Vagina (tissue), 2 donors: ENCODE data around the gene SUSD5. TPM values are rescaled to one million over a fixed set of nuclear protein-coding genes. Genes with fewer than 3 reads are reported as not detected.
A peak's percentile ranks its signal among the peaks of the same experiment; 100 is the strongest.

Experiments used
- DNase-seq, 2 donors: peaks; one replicate each; pipeline ENCODE4 v3.0.0-alpha.2; 2017; ENCODE audit errors: extremely low spot score in 2 of 2
- H3K27ac ChIP-seq: fragments of 200-600 bp; sonication (generic); one replicate; pipeline ENCODE4 v1.5.1; 2019
- H3K27me3 ChIP-seq: fragments of 200-600 bp; sonication (generic); one replicate; pipeline ENCODE4 v1.5.1; 2019
- H3K36me3 ChIP-seq, 2 donors: fragments of 200-600 bp; sonication (generic); one replicate each; pipeline ENCODE4 v1.5.1; 2017 to 2019
- H3K4me1 ChIP-seq: fragments of 200-600 bp; sonication (generic); one replicate; pipeline ENCODE4 v1.5.1; 2019
- H3K4me3 ChIP-seq, 2 donors: fragments of 200-600 bp; sonication (generic); 1 replicate in 1 of 2; 2 replicates in 1 of 2; pipeline ENCODE4 v1.5.1; 2016 to 2019
- H3K9me3 ChIP-seq: fragments of 200-600 bp; sonication (generic); one replicate; pipeline ENCODE4 v1.5.1; 2019
- POLR2A ChIP-seq, 2 donors: fragments of 450-650 bp; IDR thresholded peaks; one replicate each; pipeline ENCODE4 v1.6.1; 2017; ENCODE audit warnings: antibody characterized with exemption in 2 of 2, mild to moderate bottlenecking in 2 of 2, moderate library complexity in 2 of 2
- POLR2AphosphoS5 ChIP-seq, 2 donors: sonication (generic); formaldehyde crosslinking; IDR thresholded peaks; one replicate each; pipeline ENCODE4 v1.9.0; 2017; ENCODE audit warnings: antibody characterized with exemption in 2 of 2, mild to moderate bottlenecking in 2 of 2, low read depth in 1 of 2; ENCODE audit not compliant: insufficient read depth in 1 of 2
- intact Hi-C: fragments of 100-400 bp; cut with DNase I; formaldehyde crosslinking; loops from one replicate; pipeline ENCODE4 v1.15.1; 2023
- total RNA-seq: library from RNA; depleted of rRNA; stranded (reverse); fragments of >200 nt; gene quantifications from one replicate; pipeline ENCODE4 v1.2.3, GENCODE V29; 2016
- TF ChIP-seq, protein P1 (sequence below), 3 experiments: fragments of 450-650 bp in 2 of 3; fragments of 200-600 bp in 1 of 3; sonication (generic) in 1 of 3; IDR thresholded peaks; one replicate each; pipeline ENCODE4 v1.5.1; 2017 to 2019; ENCODE audit warnings: antibody characterized with exemption in 3 of 3, mild to moderate bottlenecking in 2 of 3, moderate library complexity in 2 of 3

SUSD5 gene
- total RNA-seq, 1 donor from 2014 or later: 0.98 TPM

GRCh38 chr3:33134026-33134625 is 84.5 kb downstream of the SUSD5 start:
- Histone ChIP-seq H3K4me3 (no peak overlapping the region), H3K4me1 (no peaks in the 10 kb centered on the region), H3K36me3 (peaks cover 0 to 56% of the 10 kb centered on the region in 2 donors), H3K27ac (no peak overlapping the region), H3K9me3 (no peaks in the 10 kb centered on the region), H3K27me3 (no peaks in the 10 kb centered on the region)
- intact Hi-C loops: no loop called here
- DNase-seq: peak in 1 of 2 donors; percentile 16
- TF ChIP-seq, protein P1, sequence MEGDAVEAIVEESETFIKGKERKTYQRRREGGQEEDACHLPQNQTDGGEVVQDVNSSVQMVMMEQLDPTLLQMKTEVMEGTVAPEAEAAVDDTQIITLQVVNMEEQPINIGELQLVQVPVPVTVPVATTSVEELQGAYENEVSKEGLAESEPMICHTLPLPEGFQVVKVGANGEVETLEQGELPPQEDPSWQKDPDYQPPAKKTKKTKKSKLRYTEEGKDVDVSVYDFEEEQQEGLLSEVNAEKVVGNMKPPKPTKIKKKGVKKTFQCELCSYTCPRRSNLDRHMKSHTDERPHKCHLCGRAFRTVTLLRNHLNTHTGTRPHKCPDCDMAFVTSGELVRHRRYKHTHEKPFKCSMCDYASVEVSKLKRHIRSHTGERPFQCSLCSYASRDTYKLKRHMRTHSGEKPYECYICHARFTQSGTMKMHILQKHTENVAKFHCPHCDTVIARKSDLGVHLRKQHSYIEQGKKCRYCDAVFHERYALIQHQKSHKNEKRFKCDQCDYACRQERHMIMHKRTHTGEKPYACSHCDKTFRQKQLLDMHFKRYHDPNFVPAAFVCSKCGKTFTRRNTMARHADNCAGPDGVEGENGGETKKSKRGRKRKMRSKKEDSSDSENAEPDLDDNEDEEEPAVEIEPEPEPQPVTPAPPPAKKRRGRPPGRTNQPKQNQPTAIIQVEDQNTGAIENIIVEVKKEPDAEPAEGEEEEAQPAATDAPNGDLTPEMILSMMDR (IDR thresholded peaks at IDR 0.05): no peak
- no peak for TF ChIP-seq POLR2A (IDR thresholded peaks at IDR 0.05)
- TF ChIP-seq POLR2AphosphoS5 (IDR thresholded peaks at IDR 0.05; ENCODE audit: insufficient read depth in 1 of 2, low read depth in 1 of 2): no peak

DNA sequence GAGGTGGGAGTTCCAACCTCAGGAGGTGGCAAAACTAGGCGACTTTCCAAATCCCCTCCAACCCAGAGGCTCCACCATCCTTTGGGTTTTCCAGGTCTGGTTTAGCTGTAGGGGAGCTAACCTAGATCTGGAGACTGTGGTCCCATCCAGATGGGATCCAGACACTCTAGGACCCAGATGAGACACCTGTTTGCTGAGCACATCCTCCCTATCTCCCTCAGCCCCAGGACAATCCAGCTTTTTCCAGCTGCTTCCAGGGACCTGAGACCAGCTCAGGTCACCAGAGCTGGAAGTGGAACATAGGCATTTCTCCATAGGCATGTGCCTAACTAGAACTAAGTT is 86.6 kb downstream of the SUSD5 start:
- H3K4me1 ChIP-seq: peaks cover 9% of the 10 kb centered on the region
- H3K4me3 ChIP-seq: no peak overlapping the region
- DNase-seq: peak in 1 of 2 donors; percentile 70
- H3K36me3 ChIP-seq: peaks cover 0 to 65% of the 10 kb centered on the region in 2 donors
- H3K27me3 ChIP-seq: no peaks in the 10 kb centered on the region
- TF ChIP-seq, protein P1 (IDR thresholded peaks at IDR 0.05): no peak
- TF ChIP-seq POLR2AphosphoS5 (IDR thresholded peaks at IDR 0.05; ENCODE audit: insufficient read depth in 1 of 2, low read depth in 1 of 2) (no peak), POLR2A (IDR thresholded peaks at IDR 0.05) (no peak)
- H3K9me3 ChIP-seq: no peaks in the 10 kb centered on the region
- H3K27ac ChIP-seq: no peak overlapping the region
- intact Hi-C loops: no loop called here

DNA sequence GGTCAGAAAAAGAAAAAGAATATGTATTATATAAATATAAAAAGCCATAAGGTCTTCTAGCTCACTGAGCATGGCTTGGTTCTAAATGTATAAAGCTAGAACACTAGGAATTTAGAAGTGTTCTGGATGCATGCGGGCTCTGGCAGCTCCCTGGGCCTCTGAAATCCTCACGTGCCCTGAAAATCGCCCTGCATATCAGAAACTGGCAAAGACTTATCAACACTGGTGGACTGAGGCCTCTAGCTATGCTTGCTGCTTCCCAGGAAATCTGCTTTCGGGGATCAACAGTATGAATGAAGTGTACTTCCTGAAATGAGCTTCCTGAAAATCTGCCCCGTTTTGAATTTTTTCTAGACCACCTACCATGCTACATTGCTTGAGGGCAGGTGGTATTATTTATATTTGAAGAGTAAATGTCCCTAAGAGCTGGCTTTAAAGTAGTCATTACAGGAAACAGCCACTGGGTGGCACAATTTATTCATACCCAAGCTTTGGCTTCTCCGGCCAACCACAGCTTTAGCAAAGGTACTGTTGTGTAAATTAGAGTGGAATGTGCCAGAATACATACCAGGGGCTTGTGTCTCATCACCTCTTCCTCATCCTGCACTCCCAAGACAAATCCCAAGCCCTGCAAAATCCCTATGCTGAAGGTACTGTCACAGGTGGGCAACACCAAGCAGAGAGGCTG is 87.1 kb downstream of the SUSD5 start:
- H3K36me3 ChIP-seq: peaks cover 0 to 65% of the 10 kb centered on the region in 2 donors
- intact Hi-C loops: no loop called here
- TF ChIP-seq, protein P1 (IDR thresholded peaks at IDR 0.05): peak; percentile 37 to 56 (median 44)
- TF ChIP-seq POLR2A (IDR thresholded peaks at IDR 0.05) (no peak), POLR2AphosphoS5 (IDR thresholded peaks at IDR 0.05; ENCODE audit: insufficient read depth in 1 of 2, low read depth in 1 of 2) (no peak)
- DNase-seq: peak in 1 of 2 donors; percentile 32
- no peaks in the 10 kb centered on the region for H3K27me3 ChIP-seq
- no peak overlapping the region for H3K27ac ChIP-seq
- H3K4me3 ChIP-seq: no peak overlapping the region
- H3K9me3 ChIP-seq: no peaks in the 10 kb centered on the region
- H3K4me1 ChIP-seq: peaks cover 9% of the 10 kb centered on the region

GRCh38 chr3:33130144-33130543 is 88.5 kb downstream of the SUSD5 start:
- H3K27ac ChIP-seq: no peak overlapping the region
- intact Hi-C loops: no loop called here
- DNase-seq: peak in 1 of 2 donors; percentile 27
- TF ChIP-seq POLR2AphosphoS5 (IDR thresholded peaks at IDR 0.05; ENCODE audit: insufficient read depth in 1 of 2, low read depth in 1 of 2) (no peak), POLR2A (IDR thresholded peaks at IDR 0.05) (no peak)
- TF ChIP-seq, protein P1 (IDR thresholded peaks at IDR 0.05): no peak
- peaks cover 0 to 69% of the 10 kb centered on the region in 2 donors for H3K36me3 ChIP-seq
- no peaks in the 10 kb centered on the region for H3K27me3 ChIP-seq
- no peaks in the 10 kb centered on the region for H3K9me3 ChIP-seq
- no peak overlapping the region for H3K4me3 ChIP-seq
- peaks cover 9% of the 10 kb centered on the region for H3K4me1 ChIP-seq

GRCh38 chr3:33128706-33129105 is 89.9 kb downstream of the SUSD5 start:
- peaks cover 9% of the 10 kb centered on the region for H3K4me1 ChIP-seq
- H3K4me3 ChIP-seq: no peak overlapping the region
- TF ChIP-seq POLR2A (IDR thresholded peaks at IDR 0.05) (no peak), POLR2AphosphoS5 (IDR thresholded peaks at IDR 0.05; ENCODE audit: insufficient read depth in 1 of 2, low read depth in 1 of 2) (no peak)
- TF ChIP-seq, protein P1 (IDR thresholded peaks at IDR 0.05): no peak
- intact Hi-C loops: no loop called here
- no peak overlapping the region for H3K27ac ChIP-seq
- peaks cover 0 to 65% of the 10 kb centered on the region in 2 donors for H3K36me3 ChIP-seq
- H3K27me3 ChIP-seq: no peaks in the 10 kb centered on the region
- peak in 1 of 2 donors; percentile 8 for DNase-seq
- H3K9me3 ChIP-seq: no peaks in the 10 kb centered on the region
